Measurements from ENCODE around the gene UMPS. TPM values are rescaled to one million over a fixed set of nuclear protein-coding genes. Genes with fewer than 3 reads are reported as not detected.

UMPS gene
- total and polyA plus RNA-seq, 2 of the 4 experiments (the other 2 are of a cell fraction): 18.7 to 26.7 TPM

- Histone ChIP-seq H3K23ac (ENCODE audit: low read depth, low read length) (no peak overlapping the region), H2BK120ac (ENCODE audit: low read depth, low read length) (no peak overlapping the region), H4K8ac (ENCODE audit: low read depth in 2 of 2, low read length in 2 of 2) (no peak overlapping the region), H3K18ac (ENCODE audit: low read depth, low read length) (no peak overlapping the region), H2BK20ac (ENCODE audit: low read depth, low read length) (no peak overlapping the region), H2AK5ac (ENCODE audit: low read depth, low read length) (no peak overlapping the region), H4K20me1 (ENCODE audit: insufficient read depth, low read length) (no peaks in the 10 kb centered on the region), H3K9ac (ENCODE audit: low read depth, low read length) (no peak overlapping the region), H3K4me3 (ENCODE audit: insufficient read depth, low read depth, low read length) (no peak overlapping the region), H3K4me2 (ENCODE audit: low read depth, low read length) (no peak overlapping the region), H2AFZ (replicated peaks; ENCODE audit: low read length, poor library complexity) (no peak overlapping the region), H2BK5ac (ENCODE audit: low read depth, low read length, poor library complexity, severe bottlenecking) (no peak overlapping the region), H3K9me3 (ENCODE audit: control insufficient read depth, insufficient read depth, low read length) (no peaks in the 10 kb centered on the region), H3K9me1 (ENCODE audit: insufficient read depth, low read length) (peaks cover 3% of the 10 kb centered on the region), H4K91ac (ENCODE audit: insufficient read depth, low read depth, low read length) (no peak overlapping the region), H3K27ac (ENCODE audit: insufficient read depth, low read length) (no peak overlapping the region), H3K56ac (ENCODE audit: extremely low read depth, insufficient read depth, low read length) (no peak overlapping the region), H3K4me1 (ENCODE audit: control insufficient read depth, insufficient read depth, low read length) (peaks cover 1% of the 10 kb centered on the region), H3K79me1 (ENCODE audit: low read depth in 1 of 2, low read length in 2 of 2) (peaks cover 0 to 2% of the 10 kb centered on the region in 2 experiments; a peak in 1 of 4 replicates), H3K4ac (ENCODE audit: low read depth, low read length) (no peak overlapping the region), H3K27me3 (ENCODE audit: control insufficient read depth, insufficient read depth, low read length) (peaks cover 10% of the 10 kb centered on the region), H3K14ac (replicated peaks; ENCODE audit: low read depth, low read length) (no peak overlapping the region), H2AK9ac (replicated peaks; ENCODE audit: low read depth, low read length, poor library complexity) (no peak overlapping the region), H4K5ac (ENCODE audit: low read depth, low read length) (no peak overlapping the region), H2BK15ac (ENCODE audit: low read depth, low read length) (no peak overlapping the region), H3K36me3 (ENCODE audit: control insufficient read depth, insufficient read depth, low read length) (no peaks in the 10 kb centered on the region)
- ATAC-seq (ENCODE audit: low read depth) (no peak), DNase-seq (no peak)
- BruUV-seq (replicated peaks): no TSS peak
- dilution Hi-C loops (cut with HindIII; ENCODE audit: low sequenced_read_pairs, unreplicated experiment): no loop called here
- intact Hi-C loops (cut with micrococcal nuclease): no loop called here
- TF ChIP-seq NFE2L2 (IDR thresholded peaks at IDR 0.05; ENCODE audit: low read depth, low read length) (no peak), POLR2A (IDR thresholded peaks at IDR 0.05; ENCODE audit: low read depth, low read length) (no peak), MXI1 (IDR thresholded peaks at IDR 0.05; ENCODE audit: borderline replicate concordance, low read depth, low read length) (no peak)
- no CpG with 5 or more reads among the region's 4 CpGs for WGBS, 2 experiments (ENCODE audit: extremely low coverage in 2 of 2, insufficient read length in 1 of 2)
- CTCF ChIA-PET: no interaction called here
- POLR2A ChIA-PET (ENCODE audit: unreplicated experiment): no interaction called here
- in situ Hi-C loops (cut with MboI; ENCODE audit: low sequenced_read_pairs): no loop called here
These were observed 34.2 kb upstream of the UMPS start for GRCh38 chr3:124696006-124696405.
